ENCODE results near the gene SLC40A1. TPM values are rescaled to one million over a fixed set of nuclear protein-coding genes. Genes with fewer than 3 reads are reported as not detected.

The SLC40A1 gene
- total and polyA plus RNA-seq, 2 donors from 2014 or later = 45.8 to 78.4 TPM

DNA sequence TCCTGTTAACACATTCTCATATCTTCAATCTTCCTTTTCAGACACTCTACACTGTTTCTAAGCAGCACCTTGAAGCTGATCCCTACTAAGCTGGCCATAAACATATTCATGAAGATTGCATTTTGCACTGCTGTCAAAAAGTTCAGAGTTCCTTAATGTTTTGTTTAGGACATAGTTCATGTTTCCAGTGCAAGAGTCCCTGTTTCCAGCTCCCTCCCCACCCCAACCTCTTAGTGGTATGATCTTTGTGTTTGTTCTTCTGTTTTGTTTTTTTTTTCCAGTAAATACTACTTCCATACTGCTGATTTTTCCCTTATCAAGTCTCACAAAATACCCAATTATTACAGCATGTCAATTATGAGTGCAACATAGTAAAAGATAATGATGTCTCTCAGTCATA is 4.1 kb upstream of the SLC40A1 start:
- no peaks in the 10 kb centered on the region for H3K27me3 ChIP-seq (ENCODE audit: control insufficient read depth, insufficient read depth, low read length)
- TF ChIP-seq, protein P1, sequence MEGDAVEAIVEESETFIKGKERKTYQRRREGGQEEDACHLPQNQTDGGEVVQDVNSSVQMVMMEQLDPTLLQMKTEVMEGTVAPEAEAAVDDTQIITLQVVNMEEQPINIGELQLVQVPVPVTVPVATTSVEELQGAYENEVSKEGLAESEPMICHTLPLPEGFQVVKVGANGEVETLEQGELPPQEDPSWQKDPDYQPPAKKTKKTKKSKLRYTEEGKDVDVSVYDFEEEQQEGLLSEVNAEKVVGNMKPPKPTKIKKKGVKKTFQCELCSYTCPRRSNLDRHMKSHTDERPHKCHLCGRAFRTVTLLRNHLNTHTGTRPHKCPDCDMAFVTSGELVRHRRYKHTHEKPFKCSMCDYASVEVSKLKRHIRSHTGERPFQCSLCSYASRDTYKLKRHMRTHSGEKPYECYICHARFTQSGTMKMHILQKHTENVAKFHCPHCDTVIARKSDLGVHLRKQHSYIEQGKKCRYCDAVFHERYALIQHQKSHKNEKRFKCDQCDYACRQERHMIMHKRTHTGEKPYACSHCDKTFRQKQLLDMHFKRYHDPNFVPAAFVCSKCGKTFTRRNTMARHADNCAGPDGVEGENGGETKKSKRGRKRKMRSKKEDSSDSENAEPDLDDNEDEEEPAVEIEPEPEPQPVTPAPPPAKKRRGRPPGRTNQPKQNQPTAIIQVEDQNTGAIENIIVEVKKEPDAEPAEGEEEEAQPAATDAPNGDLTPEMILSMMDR (IDR thresholded peaks at IDR 0.05; ENCODE audit: borderline replicate concordance, extremely low read depth, insufficient read depth) = no peak
- H3K4me1 ChIP-seq (ENCODE audit: control insufficient read depth in 2 of 3, insufficient read depth in 2 of 3, low read depth in 1 of 3, low read length in 3 of 3) = peaks cover 0 to 7% (median 0%) of the 10 kb centered on the region in 3 donors
- FAIRE-seq = no peak
- no peak for DNase-seq
- intact Hi-C loops (cut with DNase I) = no loop called here
- no peak overlapping the region for H3K4me3 ChIP-seq (ENCODE audit: low read length in 3 of 3)
- no peaks in the 10 kb centered on the region for H3K9me3 ChIP-seq (ENCODE audit: control insufficient read depth in 2 of 3, insufficient read depth in 1 of 3, low read length in 3 of 3)
- no peak overlapping the region for H3K9ac ChIP-seq (ENCODE audit: low read length in 3 of 3)
- no peaks in the 10 kb centered on the region for H3K36me3 ChIP-seq (ENCODE audit: control insufficient read depth in 2 of 3, insufficient read depth in 3 of 3, low read length in 3 of 3)
- no peak overlapping the region for H3K27ac ChIP-seq (ENCODE audit: low read depth in 2 of 2, low read length in 2 of 2)

DNA sequence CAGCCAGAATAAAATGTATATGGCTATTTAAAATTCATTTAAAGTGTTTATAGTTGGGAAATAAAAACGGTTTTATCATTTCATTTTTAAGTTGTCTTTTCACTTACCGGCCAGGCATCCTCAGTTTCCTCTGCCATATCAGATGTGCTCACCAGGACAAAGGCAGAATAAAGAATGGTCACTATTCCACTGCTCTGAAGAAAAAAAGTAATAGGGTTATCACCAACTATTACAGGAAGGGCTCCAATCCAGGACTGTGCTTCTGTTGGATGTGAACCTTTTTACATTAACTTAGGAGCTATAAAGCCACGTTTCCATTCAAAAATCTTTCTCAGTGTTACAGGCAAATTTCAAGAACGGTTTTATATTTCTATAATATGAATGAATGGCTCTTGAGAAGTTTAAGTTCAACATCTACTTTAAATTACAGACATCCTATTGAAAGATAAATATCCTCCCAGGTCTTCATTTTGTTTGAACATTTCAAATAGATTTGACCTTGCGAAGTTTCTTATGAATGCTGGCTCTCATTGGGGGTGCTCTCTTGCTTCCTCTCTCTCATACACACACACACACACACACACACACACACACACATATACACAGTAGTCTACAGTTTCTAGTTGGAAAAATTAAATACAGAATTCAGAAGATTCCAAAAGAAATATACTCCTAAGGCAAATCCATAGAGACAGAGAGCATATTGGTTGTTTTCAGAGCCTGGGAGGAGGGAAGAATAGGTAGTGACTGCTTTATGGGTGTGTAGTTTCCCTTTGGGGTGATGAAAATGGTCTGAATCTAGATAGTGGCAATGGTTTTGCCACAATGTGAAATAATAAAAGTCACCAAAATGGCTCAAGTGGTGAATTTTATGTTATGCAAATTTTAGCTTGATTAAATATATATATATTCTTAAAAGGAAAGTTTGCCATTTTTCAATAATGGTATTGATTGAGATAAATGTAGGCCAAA is 2.9 kb upstream of the SLC40A1 start:
- DNase-seq (no peak), FAIRE-seq (no peak)
- intact Hi-C loops (cut with DNase I) = no loop called here
- Histone ChIP-seq H3K4me1 (ENCODE audit: control insufficient read depth in 2 of 3, insufficient read depth in 2 of 3, low read depth in 1 of 3, low read length in 3 of 3) (peaks cover 0 to 7% (median 7%) of the 10 kb centered on the region in 3 donors), H3K9me3 (ENCODE audit: control insufficient read depth in 2 of 3, insufficient read depth in 1 of 3, low read length in 3 of 3) (no peaks in the 10 kb centered on the region), H3K4me3 (ENCODE audit: low read length in 3 of 3) (no peak overlapping the region), H3K9ac (ENCODE audit: low read length in 3 of 3) (no peak overlapping the region), H3K27me3 (ENCODE audit: control insufficient read depth, insufficient read depth, low read length) (no peaks in the 10 kb centered on the region), H3K36me3 (ENCODE audit: control insufficient read depth in 2 of 3, insufficient read depth in 3 of 3, low read length in 3 of 3) (no peaks in the 10 kb centered on the region), H3K27ac (ENCODE audit: low read depth in 2 of 2, low read length in 2 of 2) (no peak overlapping the region)
- TF ChIP-seq, protein P1 (IDR thresholded peaks at IDR 0.05; ENCODE audit: borderline replicate concordance, extremely low read depth, insufficient read depth) = no peak

DNA sequence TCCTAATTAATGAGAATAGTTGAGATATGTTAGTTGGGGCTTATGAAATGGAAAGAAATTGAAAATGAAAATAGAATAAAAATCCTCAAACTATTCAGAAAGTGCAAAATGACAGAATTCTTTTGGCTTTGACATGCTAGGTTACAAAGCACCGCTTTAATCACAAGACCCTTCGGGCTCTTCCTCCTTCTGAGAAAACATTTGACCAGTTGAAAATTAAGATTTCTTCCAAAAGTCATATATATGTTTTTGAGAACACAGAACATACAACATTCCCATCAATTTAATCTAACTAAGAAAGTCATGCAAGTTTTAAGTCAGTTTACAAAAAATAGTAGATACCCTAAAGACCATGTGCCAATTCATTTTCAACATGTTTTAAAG is 2.2 kb upstream of the SLC40A1 start:
- no peak overlapping the region for H3K27ac ChIP-seq (ENCODE audit: low read depth in 2 of 2, low read length in 2 of 2)

More for the DNA sequence above, 2.2 kb upstream of the SLC40A1 start:
- DNase-seq = no peak
- Histone ChIP-seq H3K9ac (ENCODE audit: low read length in 3 of 3) (no peak overlapping the region), H3K4me3 (ENCODE audit: low read length in 3 of 3) (no peak overlapping the region), H3K9me3 (ENCODE audit: control insufficient read depth in 2 of 3, insufficient read depth in 1 of 3, low read length in 3 of 3) (no peaks in the 10 kb centered on the region), H3K36me3 (ENCODE audit: control insufficient read depth in 2 of 3, insufficient read depth in 3 of 3, low read length in 3 of 3) (no peaks in the 10 kb centered on the region), H3K27me3 (ENCODE audit: control insufficient read depth, insufficient read depth, low read length) (no peaks in the 10 kb centered on the region), H3K4me1 (ENCODE audit: control insufficient read depth in 2 of 3, insufficient read depth in 2 of 3, low read depth in 1 of 3, low read length in 3 of 3) (peaks cover 0 to 11% (median 10%) of the 10 kb centered on the region in 3 donors)
- TF ChIP-seq, protein P1 (IDR thresholded peaks at IDR 0.05; ENCODE audit: borderline replicate concordance, extremely low read depth, insufficient read depth) = no peak
- intact Hi-C loops (cut with DNase I) = no loop called here
- no peak for FAIRE-seq

Data from kidney (tissue), 14 donors.